LNCAP (cell line): ENCODE results near the gene DNPEP.

Experiments
- CTCF ChIP-seq: fragments of 450-650 bp; IDR thresholded peaks from 2 replicates; pipeline ENCODE4 v1.5.1; 2017; ENCODE audit warnings: mild to moderate bottlenecking

DNPEP gene

GRCh38 chr2:219392754-219393153, 5.0 kb upstream of the DNPEP start:
- no peak for TF ChIP-seq CTCF

GRCh38 chr2:219388907-219389156, 1.1 kb upstream of the DNPEP start:
- TF ChIP-seq CTCF: no peak

- TF ChIP-seq CTCF: peak; percentile 49
Observed at GRCh38 chr2:219388121-219388906, 602 bp upstream of the DNPEP start.

GRCh38 chr2:219386532-219387280, 1.0 kb downstream of the DNPEP start:
- TF ChIP-seq CTCF: no peak

- TF ChIP-seq CTCF: no peak
Observed at GRCh38 chr2:219385958-219386520, 1.7 kb downstream of the DNPEP start.

- no peak for TF ChIP-seq CTCF
Observed at GRCh38 chr2:219384859-219385258, 2.9 kb downstream of the DNPEP start.

- TF ChIP-seq CTCF: no peak
Observed at GRCh38 chr2:219384083-219384713, 3.5 kb downstream of the DNPEP start.
